ENCODE measurements around the gene ANKRD29. TPM values are rescaled to one million over a fixed set of nuclear protein-coding genes. Genes with fewer than 3 reads are reported as not detected.
A peak's percentile ranks its signal among the peaks of the same experiment; 100 is the strongest.

The ANKRD29 gene
- total and polyA plus RNA-seq, 2 donors (not counting 3 experiments of a cell fraction or from before 2014, with no cell fraction given): 0.03 to 2.6 TPM

DNA sequence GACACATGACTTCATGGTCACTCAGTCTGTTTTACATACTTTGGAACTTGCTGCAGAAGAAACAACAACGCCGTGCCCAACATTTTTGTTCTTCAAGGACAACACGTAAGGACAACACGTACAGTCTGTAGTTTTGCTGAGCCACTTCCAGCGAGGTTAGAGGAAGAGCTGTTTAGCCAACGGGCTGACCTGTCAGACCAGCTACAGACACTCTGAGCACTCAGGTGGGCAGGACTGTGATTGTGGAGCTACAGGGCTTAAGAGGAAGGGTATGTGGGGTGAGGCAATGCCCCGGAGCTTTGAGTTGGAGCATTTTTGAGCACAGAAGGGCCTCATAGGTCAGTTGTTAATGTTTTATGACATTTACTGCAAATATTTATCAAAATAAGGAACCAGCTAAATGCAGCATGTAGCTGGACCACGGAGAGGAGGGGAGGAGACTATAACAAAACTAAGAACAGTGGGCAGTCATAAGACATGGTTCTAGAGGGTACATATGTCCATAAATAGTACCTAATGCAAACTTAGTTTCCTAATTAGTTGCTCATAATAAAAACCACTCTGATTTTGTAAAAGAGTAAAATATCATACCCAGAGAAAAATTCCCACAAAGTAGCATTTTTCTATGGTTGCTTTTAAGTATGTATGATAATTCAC is 50.1 kb downstream of the ANKRD29 start:
- Histone ChIP-seq H3K9ac (replicated peaks; ENCODE audit: extremely low read depth, insufficient read depth, low read length) (no peak overlapping the region), H3K79me2 (ENCODE audit: control insufficient read depth, insufficient read depth, low read length) (no peaks in the 10 kb centered on the region), H3K36me3 (ENCODE audit: control insufficient read depth in 2 of 2, extremely low read depth in 1 of 2, insufficient read depth in 2 of 2, low read length in 2 of 2) (no peaks in the 10 kb centered on the region), H2AFZ (ENCODE audit: low read depth, low read length) (no peak overlapping the region), H4K20me1 (replicated peaks; ENCODE audit: control insufficient read depth, extremely low read depth, insufficient read depth, low read length) (no peaks in the 10 kb centered on the region), H3K27ac (ENCODE audit: insufficient read depth, low read depth, low read length) (no peak overlapping the region), H3K4me2 (ENCODE audit: insufficient read depth, low read length) (no peak overlapping the region), H3K4me1 (ENCODE audit: control insufficient read depth, extremely low read depth, insufficient read depth, low read length) (no peaks in the 10 kb centered on the region), H3K9me3 (replicated peaks; ENCODE audit: control insufficient read depth, insufficient read depth, low read length) (no peaks in the 10 kb centered on the region), H3K4me3 (replicated peaks in 1 of 3; ENCODE audit: insufficient read depth in 1 of 3, low read depth in 1 of 3, low read length in 3 of 3) (no peak overlapping the region), H3K27me3 (ENCODE audit: control insufficient read depth in 2 of 2, insufficient read depth in 2 of 2, low read length in 2 of 2) (peaks cover 5 to 10% of the 10 kb centered on the region in 2 experiments), H3K9me1 (replicated peaks; ENCODE audit: control insufficient read depth, extremely low read depth, insufficient read depth, low read length) (no peaks in the 10 kb centered on the region)
- intact Hi-C loops (cut with micrococcal nuclease) (no loop called here), dilution Hi-C loops (cut with MboI; ENCODE audit: extremely low pct_ligation_motif_present, low sequenced_read_pairs) (loop anchor here (25.0 kb wide), 1 partner anchor 500 kb away; no protein-coding TSS in a partner anchor)
- DNase-seq (ENCODE audit: low read depth, low spot score) (no peak), FAIRE-seq (no peak)
- ChIA-PET POLR2A (no interaction called here), CTCF (interaction anchor here (1.4 to 8.0 kb wide), 3 partner anchors 9 to 90 kb away, joined by 8 to 34 read pairs (median 10); no protein-coding TSS in a partner anchor)
- no TSS peak for BruUV-seq (replicated peaks)
- TF ChIP-seq GATA2 (IDR thresholded peaks at IDR 0.05; ENCODE audit: insufficient read depth, insufficient read length, low read depth, low read length): no peak
- TF ChIP-seq JUN (IDR thresholded peaks at IDR 0.05; ENCODE audit: borderline replicate concordance, insufficient read depth, insufficient read length, low read depth): no peak
- TF ChIP-seq POLR2A (IDR thresholded peaks at IDR 0.05; ENCODE audit: low read depth, low read length): no peak
- TF ChIP-seq MYC (IDR thresholded peaks at IDR 0.05; ENCODE audit: low read depth, low read length): no peak
- no peak for TF ChIP-seq EZH2 (IDR thresholded peaks at IDR 0.05; ENCODE audit: borderline replicate concordance, low read depth, low read length, severe bottlenecking)

DNA sequence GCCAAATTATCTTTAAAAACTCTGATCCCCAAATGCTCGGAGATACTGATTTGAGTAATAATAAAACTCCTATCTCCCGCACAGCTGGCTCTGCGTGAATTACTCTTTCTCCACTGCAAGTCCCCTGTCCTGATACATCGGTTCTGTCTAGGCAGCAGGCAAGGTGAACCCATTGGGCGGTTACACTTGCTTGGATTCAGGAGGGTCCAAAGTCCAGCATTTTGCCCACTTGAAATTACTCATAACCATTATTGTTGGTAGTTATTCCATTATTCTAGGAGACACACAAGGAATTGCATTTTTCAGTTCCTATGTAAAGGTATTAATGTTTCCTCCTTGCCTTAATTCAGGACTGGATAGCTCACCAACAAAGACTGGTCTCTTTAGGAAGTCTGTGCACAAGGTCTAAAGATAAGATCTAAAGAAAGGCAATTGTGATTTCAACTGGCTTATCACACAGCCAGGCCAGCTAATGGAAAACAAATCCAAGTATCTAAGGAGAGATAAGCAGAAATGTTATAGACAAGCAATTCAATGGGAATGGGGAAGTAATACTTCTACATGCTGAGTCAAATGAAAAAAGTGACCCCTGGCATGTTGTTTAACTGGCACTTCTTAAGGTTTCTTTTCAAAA is 53.2 kb downstream of the ANKRD29 start:
- H3K4me3 ChIP-seq (replicated peaks in 1 of 3; ENCODE audit: insufficient read depth in 1 of 3, low read depth in 1 of 3, low read length in 3 of 3): no peak overlapping the region
- no peak overlapping the region for H3K9ac ChIP-seq (replicated peaks; ENCODE audit: extremely low read depth, insufficient read depth, low read length)
- H3K9me1 ChIP-seq (replicated peaks; ENCODE audit: control insufficient read depth, extremely low read depth, insufficient read depth, low read length): no peaks in the 10 kb centered on the region
- peak; percentile 36 for TF ChIP-seq POLR2AphosphoS5 (IDR thresholded peaks at IDR 0.05; ENCODE audit: insufficient read depth, low read depth, low read length)
- TF ChIP-seq GATA2 (IDR thresholded peaks at IDR 0.05; ENCODE audit: insufficient read depth, insufficient read length, low read depth, low read length): peak; percentile 92
- TF ChIP-seq MYC (IDR thresholded peaks at IDR 0.05; ENCODE audit: low read depth, low read length): no peak
- H4K20me1 ChIP-seq (replicated peaks; ENCODE audit: control insufficient read depth, extremely low read depth, insufficient read depth, low read length): no peaks in the 10 kb centered on the region
- no peak overlapping the region for H3K27ac ChIP-seq (ENCODE audit: insufficient read depth, low read depth, low read length)
- H3K9me3 ChIP-seq (replicated peaks; ENCODE audit: control insufficient read depth, insufficient read depth, low read length): no peaks in the 10 kb centered on the region
- ChIA-PET CTCF (interaction anchor here (2.3 to 8.0 kb wide), 2 partner anchors 13 to 93 kb away, joined by 7 to 34 read pairs; no protein-coding TSS in a partner anchor), POLR2A (no interaction called here)
- dilution Hi-C loops (cut with MboI; ENCODE audit: extremely low pct_ligation_motif_present, low sequenced_read_pairs): loop anchor here (25.0 kb wide), 1 partner anchor 503 kb away; no protein-coding TSS in a partner anchor
- H3K27me3 ChIP-seq (ENCODE audit: control insufficient read depth in 2 of 2, insufficient read depth in 2 of 2, low read length in 2 of 2): peaks cover 11 to 22% of the 10 kb centered on the region in 2 experiments
- H3K4me2 ChIP-seq (ENCODE audit: insufficient read depth, low read length): no peak overlapping the region
- H3K4me1 ChIP-seq (ENCODE audit: control insufficient read depth, extremely low read depth, insufficient read depth, low read length): no peaks in the 10 kb centered on the region
- intact Hi-C loops (cut with micrococcal nuclease): no loop called here
- H3K36me3 ChIP-seq (ENCODE audit: control insufficient read depth in 2 of 2, extremely low read depth in 1 of 2, insufficient read depth in 2 of 2, low read length in 2 of 2): no peaks in the 10 kb centered on the region
- FAIRE-seq: peak; percentile 75
- H2AFZ ChIP-seq (ENCODE audit: low read depth, low read length): no peak overlapping the region
- H3K79me2 ChIP-seq (ENCODE audit: control insufficient read depth, insufficient read depth, low read length): no peaks in the 10 kb centered on the region
- peak; percentile 78 for DNase-seq (ENCODE audit: low read depth, low spot score)
- no TSS peak for BruUV-seq (replicated peaks)
